Measurements from ENCODE around the gene TUB.

Gene TUB

DNA sequence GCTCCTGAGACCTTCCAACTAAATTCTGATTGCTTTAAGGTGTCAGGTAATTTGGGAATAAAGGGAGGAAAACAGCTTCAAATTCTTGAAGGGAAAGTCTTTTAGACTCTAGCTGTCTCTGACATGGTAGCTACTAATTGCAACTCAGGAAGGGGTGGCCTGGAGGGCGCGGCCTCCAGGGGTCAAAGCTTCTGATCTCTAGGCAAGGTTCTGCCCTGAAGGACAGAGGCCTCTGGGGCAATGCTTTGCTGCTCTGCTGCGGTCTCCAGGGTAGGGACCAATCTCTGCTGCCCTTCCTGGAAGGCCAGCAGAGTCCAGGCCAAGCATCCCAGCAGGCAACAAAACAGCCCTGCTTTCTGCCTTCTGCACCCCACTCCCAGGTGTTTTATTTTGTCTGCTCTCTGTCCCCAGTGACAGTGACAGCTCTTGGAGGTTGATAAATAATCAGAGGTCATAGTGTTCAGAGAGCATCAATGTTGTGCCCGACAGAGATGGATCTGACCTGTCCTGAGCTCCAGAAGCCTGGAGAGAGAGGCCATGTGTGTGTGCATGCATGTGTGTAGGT, 1.8 kb upstream of the TUB start:
- no peaks in the 10 kb centered on the region for H3K9me3 ChIP-seq (ENCODE audit: insufficient read depth, low read length)
- H3K27ac ChIP-seq (ENCODE audit: low read depth, low read length), result no peak overlapping the region
- H3F3A ChIP-seq (ENCODE audit: insufficient read depth), result no peaks in the 10 kb centered on the region
- H2AFZ ChIP-seq (ENCODE audit: low read depth, low read length, severe bottlenecking), result no peak overlapping the region
- no peaks in the 10 kb centered on the region for H4K20me1 ChIP-seq (ENCODE audit: low read depth, low read length)
- no peak overlapping the region for H3K9ac ChIP-seq (ENCODE audit: low read length)
- no peak for TF ChIP-seq EZH2phosphoT487 (conservative IDR thresholded peaks at IDR 0.05; ENCODE audit: low read length)
- TF ChIP-seq, protein P1, sequence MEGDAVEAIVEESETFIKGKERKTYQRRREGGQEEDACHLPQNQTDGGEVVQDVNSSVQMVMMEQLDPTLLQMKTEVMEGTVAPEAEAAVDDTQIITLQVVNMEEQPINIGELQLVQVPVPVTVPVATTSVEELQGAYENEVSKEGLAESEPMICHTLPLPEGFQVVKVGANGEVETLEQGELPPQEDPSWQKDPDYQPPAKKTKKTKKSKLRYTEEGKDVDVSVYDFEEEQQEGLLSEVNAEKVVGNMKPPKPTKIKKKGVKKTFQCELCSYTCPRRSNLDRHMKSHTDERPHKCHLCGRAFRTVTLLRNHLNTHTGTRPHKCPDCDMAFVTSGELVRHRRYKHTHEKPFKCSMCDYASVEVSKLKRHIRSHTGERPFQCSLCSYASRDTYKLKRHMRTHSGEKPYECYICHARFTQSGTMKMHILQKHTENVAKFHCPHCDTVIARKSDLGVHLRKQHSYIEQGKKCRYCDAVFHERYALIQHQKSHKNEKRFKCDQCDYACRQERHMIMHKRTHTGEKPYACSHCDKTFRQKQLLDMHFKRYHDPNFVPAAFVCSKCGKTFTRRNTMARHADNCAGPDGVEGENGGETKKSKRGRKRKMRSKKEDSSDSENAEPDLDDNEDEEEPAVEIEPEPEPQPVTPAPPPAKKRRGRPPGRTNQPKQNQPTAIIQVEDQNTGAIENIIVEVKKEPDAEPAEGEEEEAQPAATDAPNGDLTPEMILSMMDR (IDR thresholded peaks at IDR 0.05; ENCODE audit: insufficient read depth, low read length, poor library complexity, severe bottlenecking), result no peak
- H3K9me2 ChIP-seq (replicated peaks; ENCODE audit: insufficient read depth, low read length), result no peaks in the 10 kb centered on the region
- H3K27me3 ChIP-seq (ENCODE audit: low read length), result no peaks in the 10 kb centered on the region
- H3K79me2 ChIP-seq (ENCODE audit: insufficient read depth, low read length), result no peaks in the 10 kb centered on the region
- H3K4me2 ChIP-seq (ENCODE audit: low read depth, low read length, poor library complexity, severe bottlenecking), result no peak overlapping the region
- no peak overlapping the region for H3K4me3 ChIP-seq (ENCODE audit: insufficient read depth, low read length, poor library complexity, severe bottlenecking)
- H3K36me3 ChIP-seq (ENCODE audit: low read length), result no peaks in the 10 kb centered on the region

- Histone ChIP-seq H3K27ac (ENCODE audit: low read depth, low read length) (no peak overlapping the region), H3K27me3 (ENCODE audit: low read length) (no peaks in the 10 kb centered on the region), H4K20me1 (ENCODE audit: low read depth, low read length) (no peaks in the 10 kb centered on the region), H3K9me3 (ENCODE audit: insufficient read depth, low read length) (no peaks in the 10 kb centered on the region), H3K4me2 (ENCODE audit: low read depth, low read length, poor library complexity, severe bottlenecking) (no peak overlapping the region), H3K79me2 (ENCODE audit: insufficient read depth, low read length) (no peaks in the 10 kb centered on the region), H3K9ac (ENCODE audit: low read length) (no peak overlapping the region), H3K36me3 (ENCODE audit: low read length) (no peaks in the 10 kb centered on the region), H3K9me2 (replicated peaks; ENCODE audit: insufficient read depth, low read length) (no peaks in the 10 kb centered on the region), H2AFZ (ENCODE audit: low read depth, low read length, severe bottlenecking) (no peak overlapping the region), H3K4me3 (ENCODE audit: insufficient read depth, low read length, poor library complexity, severe bottlenecking) (no peak overlapping the region), H3F3A (ENCODE audit: insufficient read depth) (no peaks in the 10 kb centered on the region)
- TF ChIP-seq, protein P1 (IDR thresholded peaks at IDR 0.05; ENCODE audit: insufficient read depth, low read length, poor library complexity, severe bottlenecking), result no peak
- no peak for TF ChIP-seq EZH2phosphoT487 (conservative IDR thresholded peaks at IDR 0.05; ENCODE audit: low read length)
Observed at GRCh38 chr11:8080069-8080670, 841 bp upstream of the TUB start.

DNA sequence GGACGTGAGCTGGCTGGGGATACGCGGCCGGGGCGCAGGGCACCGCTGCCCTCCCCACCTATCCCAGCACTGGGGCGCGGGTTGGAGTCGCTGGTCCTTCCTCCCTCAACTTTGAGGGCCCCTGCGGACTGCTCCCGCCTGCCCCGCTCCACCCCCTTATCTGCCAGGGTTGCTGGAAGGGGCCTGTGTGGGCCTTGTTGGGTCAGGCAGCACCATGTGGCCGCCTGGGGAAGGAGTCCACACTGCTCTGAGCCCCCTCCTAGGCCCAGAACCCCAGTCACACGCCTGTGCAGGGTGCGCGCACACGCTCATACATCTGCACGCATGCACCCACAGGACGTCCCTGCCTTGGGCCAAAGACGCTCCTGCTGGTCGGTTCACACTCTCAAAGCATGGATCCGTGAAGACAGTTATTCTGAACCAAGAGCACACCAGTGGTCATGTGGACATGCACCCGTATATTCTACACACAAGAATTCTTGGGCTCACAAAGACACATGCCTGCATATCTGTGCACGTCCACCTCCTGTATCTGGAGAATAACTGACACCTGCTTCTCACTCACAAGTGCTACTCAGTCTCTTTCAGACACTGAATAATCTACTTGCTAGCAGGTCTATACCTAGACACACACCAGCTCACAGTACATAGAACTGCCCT, 710 bp downstream of the TUB start:
- Histone ChIP-seq H3K27me3 (ENCODE audit: low read length) (no peaks in the 10 kb centered on the region), H3K9me3 (ENCODE audit: insufficient read depth, low read length) (no peaks in the 10 kb centered on the region), H3F3A (ENCODE audit: insufficient read depth) (no peaks in the 10 kb centered on the region), H2AFZ (ENCODE audit: low read depth, low read length, severe bottlenecking) (no peak overlapping the region), H3K9me2 (replicated peaks; ENCODE audit: insufficient read depth, low read length) (no peaks in the 10 kb centered on the region), H3K79me2 (ENCODE audit: insufficient read depth, low read length) (no peaks in the 10 kb centered on the region), H4K20me1 (ENCODE audit: low read depth, low read length) (no peaks in the 10 kb centered on the region), H3K27ac (ENCODE audit: low read depth, low read length) (no peak overlapping the region), H3K4me2 (ENCODE audit: low read depth, low read length, poor library complexity, severe bottlenecking) (no peak overlapping the region), H3K36me3 (ENCODE audit: low read length) (no peaks in the 10 kb centered on the region), H3K4me3 (ENCODE audit: insufficient read depth, low read length, poor library complexity, severe bottlenecking) (no peak overlapping the region), H3K9ac (ENCODE audit: low read length) (no peak overlapping the region)
- TF ChIP-seq, protein P1 (IDR thresholded peaks at IDR 0.05; ENCODE audit: insufficient read depth, low read length, poor library complexity, severe bottlenecking), result no peak
- TF ChIP-seq EZH2phosphoT487 (conservative IDR thresholded peaks at IDR 0.05; ENCODE audit: low read length), result no peak

Data from SU-DHL-6 (cell line).